GM19455 (cell line): ENCODE results near the gene ATP2C2.
"Not testable (repeated sequence)": the region's sequence is repeated elsewhere in the genome, so short reads cannot be mapped to it uniquely, and the experiment has no call there.

Source experiments
- ATAC-seq: cut with Tn5 transposase; IDR thresholded peaks from one replicate; pipeline ENCODE4 v1.9.1; 2021; ENCODE audit not compliant: unreplicated experiment

ATP2C2 gene

DNA sequence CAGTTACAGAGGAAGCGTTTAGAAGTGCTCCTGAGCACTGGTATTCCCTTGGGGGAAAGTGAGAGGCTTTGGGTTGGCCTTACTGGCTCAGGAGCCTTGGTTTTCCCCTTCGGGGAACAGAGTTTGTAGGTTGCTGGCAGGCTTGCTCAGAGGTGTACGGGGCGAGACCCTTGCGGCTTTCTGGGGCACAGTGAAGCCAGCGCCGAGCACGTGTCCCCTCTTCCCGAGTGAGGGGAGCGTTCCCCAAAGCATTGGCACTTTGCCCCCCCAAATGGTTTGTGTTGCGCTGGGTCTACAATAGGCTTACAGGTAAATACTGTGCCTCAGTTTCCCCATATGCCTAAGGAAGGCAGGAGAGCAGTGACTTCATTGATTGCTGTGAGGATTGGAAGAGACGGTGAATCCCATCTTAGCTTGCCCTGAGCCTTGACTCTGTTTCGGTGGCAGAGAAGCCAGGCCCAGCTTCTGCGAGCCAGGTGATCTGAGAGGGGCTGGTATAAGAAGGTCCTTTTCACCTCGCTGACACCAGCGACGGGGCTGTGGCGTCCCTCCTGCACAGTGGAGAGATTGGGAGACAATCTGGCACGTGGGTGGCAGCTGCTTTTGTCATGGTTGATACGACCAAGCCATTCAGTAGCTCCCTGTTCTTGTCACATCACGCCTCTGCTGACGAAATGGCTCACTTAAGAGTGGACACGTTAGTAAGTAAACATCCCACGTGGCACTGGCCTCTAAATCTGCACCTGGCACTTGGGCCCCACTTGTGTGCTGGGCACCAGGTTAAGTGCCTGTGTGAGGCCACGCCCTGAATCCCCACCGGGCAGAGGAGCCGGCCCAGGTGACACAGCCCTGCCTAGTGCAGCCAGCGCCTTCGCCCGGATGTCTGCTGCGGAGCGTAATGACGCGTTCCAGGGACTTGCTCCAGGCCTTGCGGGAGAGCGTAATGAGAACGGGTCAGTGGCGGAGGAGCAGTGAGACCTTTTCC is 81.1 kb downstream of the ATP2C2 start:
- no peak for ATAC-seq

DNA sequence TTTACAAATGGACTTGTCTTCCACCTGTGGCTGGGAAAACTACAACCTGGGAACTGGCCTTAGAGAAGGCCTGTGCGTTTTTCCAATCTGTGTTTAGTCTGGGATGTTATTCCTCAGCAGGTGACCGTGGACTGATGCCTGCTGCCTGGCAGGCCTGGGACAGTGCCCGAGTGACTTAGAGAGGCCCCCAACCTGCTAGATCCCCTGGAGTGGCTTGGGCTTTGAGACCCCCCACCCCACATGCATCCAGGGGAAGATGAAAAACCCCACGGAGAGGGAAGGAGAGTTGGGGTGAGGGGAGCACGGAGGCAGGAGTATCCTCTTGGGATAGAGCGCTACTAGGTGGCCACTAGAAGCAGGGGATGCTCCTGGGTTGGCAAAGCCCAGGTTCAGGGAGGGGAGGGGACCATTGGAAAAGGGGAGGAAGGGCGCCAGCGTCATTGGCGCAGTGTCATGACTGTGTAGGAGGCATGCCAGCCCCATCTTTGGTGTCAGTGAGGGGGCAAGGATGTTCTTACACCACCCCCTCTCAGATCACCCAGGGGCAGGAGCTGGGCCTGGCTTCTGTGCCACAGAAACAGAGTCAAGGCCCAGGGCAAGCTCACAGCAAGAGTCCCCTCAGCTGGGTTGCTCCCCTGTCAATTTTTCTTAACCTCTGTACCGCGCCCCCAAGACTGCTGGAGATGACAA is 82.0 kb downstream of the ATP2C2 start:
- no peak for ATAC-seq

DNA sequence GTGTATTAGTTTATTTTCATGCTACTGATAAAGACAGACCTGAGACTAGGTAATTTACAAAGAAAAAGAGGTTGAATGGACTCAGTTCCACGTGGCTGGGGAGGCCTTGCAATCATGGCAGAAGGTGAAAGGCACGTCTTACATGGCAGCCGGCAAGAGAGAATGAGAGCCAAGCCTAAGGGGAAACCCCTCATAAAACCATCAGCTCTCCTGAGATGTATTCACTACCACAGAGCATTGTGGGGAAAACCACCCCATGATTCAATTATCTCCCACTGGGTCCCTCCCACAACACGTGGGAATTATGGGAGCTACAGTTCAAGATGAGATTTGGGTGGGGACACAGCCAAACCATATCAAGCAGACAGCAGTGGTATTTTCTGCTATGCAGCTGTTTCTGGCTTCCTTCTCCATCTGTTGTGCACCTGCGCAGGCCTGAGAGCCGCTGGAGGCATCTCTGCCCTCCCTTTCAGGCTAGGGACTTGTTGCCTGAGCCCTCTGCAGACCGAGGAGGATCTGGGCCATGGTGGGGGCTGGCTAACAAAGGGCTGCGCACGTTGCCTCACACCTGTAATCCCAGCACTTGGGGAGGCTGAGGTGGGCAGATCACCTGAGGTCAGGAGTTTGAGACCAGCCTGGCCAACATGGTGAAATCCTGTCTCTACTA is 82.8 kb downstream of the ATP2C2 start:
- not testable (repeated sequence) for ATAC-seq

DNA sequence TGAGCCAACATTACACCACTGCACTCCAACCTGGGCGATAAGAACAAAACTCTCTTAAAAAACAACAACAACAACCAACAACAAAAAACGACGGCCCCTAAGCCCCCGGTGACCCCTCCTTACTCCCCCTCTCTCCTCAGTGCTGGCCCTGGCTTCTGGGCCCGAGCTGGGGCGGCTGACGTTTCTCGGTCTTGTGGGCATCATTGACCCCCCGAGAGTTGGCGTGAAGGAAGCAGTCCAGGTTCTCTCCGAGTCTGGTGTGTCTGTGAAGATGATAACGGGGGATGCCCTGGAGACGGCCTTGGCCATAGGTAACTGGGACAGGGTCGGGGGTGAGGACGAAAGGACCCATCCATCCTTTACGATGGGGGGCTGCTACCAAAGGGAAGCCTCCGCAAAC is 83.4 kb downstream of the ATP2C2 start:
- ATAC-seq, result no peak

DNA sequence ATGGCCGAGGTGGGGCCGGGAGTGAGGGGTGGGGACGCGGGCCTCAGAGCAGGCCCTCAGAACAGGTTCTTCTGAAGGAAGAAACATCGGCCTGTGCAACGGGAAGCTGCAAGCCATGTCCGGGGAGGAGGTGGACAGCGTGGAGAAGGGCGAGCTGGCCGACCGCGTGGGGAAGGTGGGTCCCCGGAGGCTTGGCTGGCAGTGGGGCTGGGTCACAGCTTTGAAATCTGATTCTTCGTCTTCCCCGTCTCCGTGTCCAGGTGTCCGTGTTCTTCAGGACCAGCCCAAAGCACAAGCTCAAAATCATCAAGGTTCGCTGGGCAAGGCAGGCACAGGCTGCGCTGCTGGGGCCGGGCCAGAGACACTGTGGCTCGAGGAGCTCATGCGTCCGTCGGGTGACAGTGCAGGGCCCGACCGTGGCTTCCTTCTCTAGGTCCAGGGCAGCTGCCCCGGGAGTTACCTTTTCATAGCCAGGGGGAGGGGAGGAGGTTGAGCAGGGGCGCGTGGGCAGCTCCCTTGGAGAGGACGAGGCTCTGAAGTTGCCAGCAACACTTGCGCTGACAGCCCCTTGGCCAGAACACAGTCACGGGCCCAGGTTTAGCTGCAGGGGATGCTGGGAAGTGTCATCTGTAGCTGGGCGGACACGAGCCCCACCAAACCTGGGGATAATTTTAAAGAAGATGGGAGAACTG is 84.9 kb downstream of the ATP2C2 start:
- ATAC-seq, result no peak

DNA sequence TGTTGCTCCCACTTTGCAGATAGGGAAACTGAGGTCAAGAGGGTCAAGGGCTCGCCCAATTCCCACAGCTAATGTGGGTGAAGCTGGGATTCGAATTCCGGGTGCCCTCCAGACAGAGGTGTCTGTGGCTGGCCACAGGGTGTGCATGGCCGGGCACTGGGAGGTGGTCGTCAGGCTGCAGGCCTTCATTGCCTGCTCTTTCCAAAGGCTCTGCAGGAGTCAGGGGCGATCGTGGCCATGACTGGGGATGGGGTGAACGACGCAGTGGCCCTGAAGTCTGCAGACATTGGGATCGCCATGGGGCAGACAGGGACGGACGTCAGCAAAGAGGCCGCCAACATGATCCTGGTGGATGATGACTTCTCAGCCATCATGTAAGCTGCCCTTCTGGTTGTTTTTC is 86.3 kb downstream of the ATP2C2 start:
- ATAC-seq, result no peak

DNA sequence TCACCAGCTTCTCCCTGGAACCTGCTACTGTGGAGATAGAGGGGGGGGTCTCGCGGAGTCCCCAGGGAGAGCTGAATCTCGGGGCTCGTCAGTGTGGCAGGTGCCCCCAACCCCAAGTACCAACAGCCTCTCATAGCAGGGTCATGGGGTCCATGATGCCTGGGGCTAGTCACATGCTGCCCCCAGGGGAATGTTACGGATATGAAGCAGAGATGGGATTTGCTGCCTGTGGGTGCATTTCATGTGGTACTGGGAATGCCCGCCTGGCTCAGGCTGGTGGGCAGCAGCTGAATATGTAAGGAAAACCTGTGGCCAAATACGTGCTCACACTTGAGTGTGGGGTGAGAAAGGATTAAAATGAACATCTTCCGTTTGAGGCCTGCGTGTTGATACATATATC is 86.7 kb downstream of the ATP2C2 start:
- no peak for ATAC-seq

DNA sequence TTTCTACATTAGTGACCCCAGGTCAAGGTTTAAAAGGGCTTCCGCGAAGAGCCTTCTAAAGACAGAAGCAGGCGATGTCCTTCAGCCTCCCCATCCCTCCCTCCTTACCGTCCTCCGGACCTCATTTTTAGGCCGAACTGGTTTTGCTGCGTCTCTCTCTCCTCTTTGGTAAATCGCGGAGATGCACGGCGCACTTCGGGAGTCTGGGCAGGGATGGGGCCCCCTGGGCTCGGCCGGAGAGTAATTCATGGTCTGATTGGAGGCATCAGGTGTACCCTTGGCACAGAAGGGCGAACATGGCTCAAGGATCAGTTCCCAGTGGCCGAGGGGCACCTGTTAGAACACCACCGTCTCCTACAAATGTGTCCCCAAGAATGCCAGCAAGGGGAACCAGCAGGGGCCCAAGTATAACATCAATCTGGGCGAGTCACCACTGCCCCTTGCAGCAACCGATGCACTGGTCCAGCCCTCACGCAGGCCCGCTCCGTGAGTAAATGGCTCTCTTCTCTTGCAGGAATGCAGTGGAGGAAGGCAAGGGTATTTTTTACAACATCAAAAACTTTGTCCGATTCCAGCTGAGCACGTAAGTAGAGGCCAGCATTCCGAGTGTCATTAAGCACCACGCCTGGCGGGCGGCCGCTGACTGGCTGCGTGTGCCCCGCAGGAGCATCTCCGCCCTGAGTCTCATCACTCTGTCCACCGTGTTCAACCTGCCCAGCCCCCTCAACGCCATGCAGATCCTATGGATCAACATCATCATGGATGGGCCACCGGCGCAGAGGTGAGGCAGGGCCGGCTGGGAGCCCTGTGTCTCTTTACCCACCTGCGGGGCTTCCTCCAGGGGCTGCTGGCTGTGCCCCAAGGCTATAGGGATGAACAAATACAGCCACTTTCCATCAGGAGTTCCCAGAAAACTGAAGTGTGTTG is 90.5 kb downstream of the ATP2C2 start:
- ATAC-seq, result no peak

DNA sequence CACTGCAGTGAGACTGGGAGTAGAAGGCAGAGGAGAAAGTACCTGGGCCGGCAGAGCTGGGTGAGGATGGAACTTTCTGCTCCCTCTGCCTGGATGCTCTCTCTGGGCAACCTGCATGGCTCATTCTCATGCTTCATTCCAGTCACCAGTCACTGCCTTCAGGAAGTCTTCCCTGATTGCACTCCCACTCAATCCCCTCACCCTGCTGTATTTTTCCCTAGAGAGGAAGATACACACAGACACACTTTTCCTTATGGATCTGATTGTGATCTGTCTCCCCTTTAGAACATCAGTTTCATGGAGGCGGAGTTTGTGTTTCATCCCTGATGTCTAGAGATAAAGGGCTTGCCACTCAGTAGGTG is 91.2 kb downstream of the ATP2C2 start:
- no peak for ATAC-seq

DNA sequence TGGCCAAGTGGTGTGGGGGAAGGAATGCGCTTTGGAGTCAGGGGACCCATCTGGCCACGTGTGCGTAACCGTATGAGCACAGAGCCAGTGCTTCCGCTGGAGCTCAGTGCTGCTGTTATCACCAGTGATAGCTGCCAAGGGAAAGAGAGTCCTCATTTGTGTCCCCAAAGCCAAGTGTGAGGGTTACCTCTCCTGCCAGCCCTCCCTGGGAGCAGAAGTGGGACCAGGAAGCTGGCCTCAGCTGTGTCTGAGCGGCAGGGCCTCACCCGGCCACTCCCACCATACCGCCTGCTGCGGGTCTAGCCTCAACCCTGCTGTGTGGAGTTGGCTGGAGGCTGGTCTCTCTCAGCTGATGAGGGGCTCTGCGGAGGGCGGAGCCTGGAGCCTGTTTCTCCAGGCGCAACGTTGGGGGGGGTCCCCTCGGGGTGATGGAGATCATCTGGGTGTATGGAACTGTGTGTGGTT is 91.6 kb downstream of the ATP2C2 start:
- no peak for ATAC-seq

DNA sequence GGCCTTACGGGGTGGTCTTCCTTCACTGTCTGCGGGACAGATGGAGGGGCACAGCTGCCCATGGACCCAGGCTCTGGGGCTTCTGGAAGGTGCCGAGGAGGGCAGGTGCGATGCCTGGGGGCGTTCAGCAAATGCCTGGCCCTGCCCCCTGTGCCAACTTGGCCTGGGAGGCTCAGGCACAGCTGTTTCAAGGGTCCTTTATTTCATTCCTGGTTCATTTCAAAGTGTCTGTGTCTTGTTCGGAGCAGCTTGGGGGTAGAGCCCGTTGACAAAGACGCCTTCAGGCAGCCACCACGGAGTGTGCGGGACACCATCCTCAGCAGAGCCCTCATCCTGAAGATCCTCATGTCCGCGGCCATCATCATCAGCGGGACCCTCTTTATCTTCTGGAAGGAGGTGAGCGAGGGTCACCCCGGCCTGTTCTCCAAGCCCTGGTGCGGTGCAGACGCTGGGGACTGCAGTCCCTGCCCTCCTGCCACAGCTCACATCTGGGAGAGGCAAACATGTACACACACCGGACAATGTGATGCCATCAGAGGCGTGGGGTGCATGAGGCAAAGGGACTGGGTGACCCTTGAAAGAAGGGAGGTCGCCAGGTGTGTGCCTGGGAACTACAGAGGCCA is 92.2 kb downstream of the ATP2C2 start:
- no peak for ATAC-seq

DNA sequence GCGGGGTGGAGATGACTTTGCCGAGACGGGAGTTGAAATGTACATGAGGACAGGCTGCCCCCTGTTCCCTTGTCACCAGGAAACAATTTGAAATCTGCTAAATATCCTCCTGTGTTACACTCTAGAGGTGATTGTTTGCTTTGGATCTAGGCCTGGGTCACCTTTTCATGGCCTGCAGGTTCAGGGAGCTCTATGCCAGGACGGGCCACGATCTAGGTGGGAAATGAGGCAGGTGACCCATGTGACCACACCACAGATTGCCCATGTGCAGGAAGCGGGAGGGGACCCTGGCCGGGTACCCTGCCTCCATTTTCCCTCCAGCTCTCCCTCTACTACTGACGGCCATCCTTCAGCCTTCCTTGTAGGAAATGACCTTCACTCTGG is 92.7 kb downstream of the ATP2C2 start:
- no peak for ATAC-seq

DNA sequence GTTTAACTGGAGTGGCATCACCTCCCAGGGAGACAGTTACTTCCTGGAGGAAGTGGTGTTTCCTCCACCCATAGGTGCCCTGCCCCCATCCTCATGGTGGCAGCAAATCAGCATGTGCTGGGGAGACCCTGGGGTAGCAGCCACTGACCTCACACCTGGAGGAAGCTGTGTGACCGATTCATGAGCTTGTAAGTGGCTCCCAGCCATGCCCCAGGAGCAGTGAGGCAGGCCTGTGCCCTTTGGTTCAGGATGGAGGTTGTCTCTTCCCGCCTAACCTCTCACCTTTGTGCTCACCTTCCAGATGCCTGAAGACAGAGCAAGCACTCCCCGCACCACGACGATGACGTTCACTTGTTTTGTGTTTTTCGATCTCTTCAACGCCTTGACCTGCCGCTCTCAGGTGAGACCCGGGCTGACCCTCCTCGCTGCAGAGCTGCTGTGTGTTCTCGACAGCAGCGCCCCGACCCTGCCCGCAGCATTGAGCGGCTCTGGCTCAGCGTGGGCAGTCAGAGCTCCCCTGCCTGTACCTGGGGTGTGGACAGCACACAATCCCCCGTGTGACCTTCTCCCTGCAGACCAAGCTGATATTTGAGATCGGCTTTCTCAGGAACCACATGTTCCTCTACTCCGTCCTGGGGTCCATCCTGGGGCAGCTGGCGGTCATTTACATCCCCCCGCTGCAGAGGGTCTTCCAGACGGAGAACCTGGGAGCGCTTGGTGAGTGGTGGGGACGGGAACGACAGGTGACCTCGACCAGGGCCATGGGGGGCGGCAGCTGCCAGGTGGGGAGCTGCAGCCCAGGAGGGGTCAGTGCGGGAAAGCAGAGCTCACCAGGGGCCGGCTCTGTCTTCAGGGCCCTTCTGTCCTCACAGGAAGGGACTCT is 93.3 kb downstream of the ATP2C2 start:
- no peak for ATAC-seq

DNA sequence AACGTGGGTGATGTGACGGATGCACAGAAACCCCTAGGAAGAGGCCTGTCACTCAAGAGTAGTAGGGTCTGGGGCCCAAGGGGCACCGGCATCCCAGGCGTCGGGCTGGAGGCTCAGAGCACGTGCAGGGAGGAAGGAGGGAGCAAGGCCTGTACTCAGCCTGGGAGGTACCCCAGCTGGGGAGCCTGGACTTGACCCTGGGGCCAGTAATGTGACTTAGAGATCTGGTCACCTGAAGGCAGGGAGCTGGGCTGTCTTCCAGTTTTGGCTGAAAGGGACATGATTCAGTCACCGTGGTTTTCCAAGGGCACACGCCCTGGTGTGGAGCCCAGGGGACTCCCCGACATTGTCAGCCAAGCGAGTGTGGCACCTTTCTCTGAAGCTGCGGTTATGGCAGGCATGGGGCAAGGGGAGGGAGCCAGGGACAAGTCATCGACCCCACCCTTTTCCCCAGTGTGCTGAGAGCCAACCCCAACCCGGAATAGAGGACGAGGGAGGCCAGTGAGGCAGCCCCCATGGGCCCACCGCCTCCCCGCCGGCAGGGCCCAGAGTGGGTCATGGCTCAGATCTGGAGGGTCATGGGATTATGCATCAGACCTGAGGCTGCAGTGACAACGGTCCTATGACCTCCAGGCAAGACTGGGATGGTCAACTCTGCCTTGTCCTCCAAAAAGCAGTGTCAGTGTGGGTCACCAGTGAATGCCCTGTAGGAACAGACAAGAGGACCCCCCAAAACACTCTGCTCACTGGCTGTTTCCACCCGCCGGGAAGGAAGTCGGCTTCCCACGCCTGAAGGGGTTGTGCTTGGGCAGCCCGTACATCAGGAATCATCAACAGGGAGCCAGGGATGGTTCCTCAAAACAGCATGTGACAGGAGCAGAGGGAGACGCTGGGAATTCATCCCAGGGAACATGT is 94.2 kb downstream of the ATP2C2 start:
- no peak for ATAC-seq

DNA sequence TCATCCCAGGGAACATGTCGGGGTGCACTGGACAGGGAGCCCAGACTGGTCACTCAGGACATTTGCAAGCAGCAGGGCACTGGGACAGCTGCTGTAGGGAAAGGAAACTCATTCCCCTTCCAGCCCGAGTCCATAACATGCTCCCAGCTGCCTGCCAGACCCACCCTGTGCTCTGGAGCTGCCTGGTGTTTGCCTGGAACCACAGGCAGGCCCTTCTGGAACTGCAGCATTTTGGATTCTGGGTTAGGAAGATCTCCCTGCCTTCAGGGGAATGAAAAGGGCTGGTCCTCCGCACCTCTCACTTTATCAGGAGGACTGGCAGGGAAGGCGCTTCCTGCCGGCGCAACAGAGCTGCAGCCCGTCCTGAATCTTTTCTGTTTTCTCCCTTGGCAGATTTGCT is 94.9 kb downstream of the ATP2C2 start:
- no peak for ATAC-seq

DNA sequence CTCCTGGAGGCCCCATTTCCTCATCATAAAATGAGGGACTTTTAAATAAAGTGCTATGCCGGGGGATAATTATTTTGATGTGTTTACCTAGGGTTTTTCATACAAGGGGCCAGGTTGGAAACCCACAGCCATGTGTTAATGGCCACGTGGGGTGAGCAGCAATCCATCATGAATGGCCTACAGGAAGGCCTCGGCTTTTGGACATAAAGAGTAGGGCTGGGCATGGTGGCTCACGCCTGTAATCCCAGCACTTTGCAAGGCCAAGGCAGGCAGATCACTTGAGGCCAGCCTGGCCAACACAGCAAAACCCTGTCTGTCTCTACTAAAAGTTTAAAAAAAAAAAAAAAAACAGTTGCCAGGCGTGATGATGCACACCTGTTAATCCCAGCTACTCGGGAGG is 95.8 kb downstream of the ATP2C2 start:
- no peak for ATAC-seq

DNA sequence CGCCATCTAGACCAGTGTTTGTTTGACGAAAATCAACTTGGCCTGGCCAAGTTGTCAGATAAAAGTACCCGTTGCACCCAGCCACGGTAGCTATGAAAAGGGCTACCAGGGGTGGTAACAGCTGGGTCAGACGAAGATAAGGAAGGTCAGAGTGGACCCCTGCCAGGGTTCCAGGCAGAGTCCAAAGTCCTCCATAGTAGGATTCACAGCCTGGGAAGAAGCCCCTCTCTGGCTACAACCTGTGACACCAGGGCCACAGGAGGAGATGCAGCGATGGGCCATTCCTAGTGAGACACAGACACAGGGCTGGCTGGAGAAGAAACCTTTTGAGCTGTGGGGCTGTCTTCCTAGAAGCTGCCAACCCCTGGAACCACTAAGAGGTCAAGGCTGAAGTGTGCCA is 96.8 kb downstream of the ATP2C2 start:
- no peak for ATAC-seq

DNA sequence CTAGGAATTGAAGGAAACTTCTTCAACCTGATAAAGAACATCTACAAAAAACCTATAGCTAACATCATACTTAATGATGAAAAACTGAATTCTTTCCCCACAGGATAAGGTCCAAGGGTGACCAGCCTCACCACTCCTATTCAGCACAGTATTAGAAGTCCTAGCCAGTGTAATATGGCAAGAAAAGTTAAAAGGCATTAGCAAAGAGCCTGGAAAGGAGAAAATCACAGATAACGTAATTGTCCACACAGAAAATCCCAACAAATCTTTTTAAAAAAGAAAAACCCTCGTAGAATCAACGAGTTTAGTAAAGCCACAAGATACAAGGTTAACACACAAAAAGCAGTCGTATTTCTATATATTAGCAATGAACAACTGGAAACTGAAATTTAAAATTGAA is 98.4 kb downstream of the ATP2C2 start:
- ATAC-seq, result no peak
